Stimulated activated naive B cell treated with anti-CD40 and anti-IgM and Interleukin-4, amounts not matched to agents 10 μg/mL and 1 μg/mL and 100 μg/mL, for 72 hours (primary cell): Measurements from ENCODE around the gene ANXA3.

Source experiments
- ATAC-seq, 2 donors: fragments of 150-1000 bp; cut with Tn5 transposase; replicated peaks; 2 replicates each; pipeline ENCODE4 v1.10.0; 2021; ENCODE audit warnings: moderate library complexity in 1 of 2
- DNase-seq: peaks from one replicate; pipeline ENCODE4 v3.0.0; 2021
- H3K27ac Mint-ChIP-seq: one replicate; pipeline ENCODE4 v1.8.0; 2022; ENCODE audit warnings: mild to moderate bottlenecking, mixed read lengths
- H3K27me3 Mint-ChIP-seq, 2 donors: one replicate each; pipeline ENCODE4 v1.8.0; 2022; ENCODE audit warnings: mixed read lengths in 2 of 2
- H3K36me3 Mint-ChIP-seq, 2 donors: one replicate each; pipeline ENCODE4 v1.8.0; 2022; ENCODE audit warnings: mixed read lengths in 2 of 2, mild to moderate bottlenecking in 1 of 2
- H3K4me1 Mint-ChIP-seq, 2 donors: one replicate each; pipeline ENCODE4 v1.8.0; 2022; ENCODE audit warnings: mixed read lengths in 2 of 2, mild to moderate bottlenecking in 1 of 2
- H3K4me3 Mint-ChIP-seq, 2 donors: one replicate each; pipeline ENCODE4 v1.8.0; 2022; ENCODE audit warnings: mild to moderate bottlenecking in 2 of 2, mixed read lengths in 2 of 2, moderate library complexity in 1 of 2
- H3K9me3 Mint-ChIP-seq, 2 donors: one replicate each; pipeline ENCODE4 v1.8.0; 2022; ENCODE audit warnings: mixed read lengths in 2 of 2, mild to moderate bottlenecking in 1 of 2

ANXA3 gene

GRCh38 chr4:78601013-78601412, 49.4 kb downstream of the ANXA3 start:
- H3K4me3 Mint-ChIP-seq, result no peak overlapping the region
- no peaks in the 10 kb centered on the region for H3K9me3 Mint-ChIP-seq
- no peak for DNase-seq
- H3K27ac Mint-ChIP-seq, result no peak overlapping the region
- peaks cover 0 to 10% of the 10 kb centered on the region in 2 donors for H3K27me3 Mint-ChIP-seq
- no peaks in the 10 kb centered on the region for H3K36me3 Mint-ChIP-seq
- ATAC-seq, result peak in 1 of 2 donors; percentile 76
- H3K4me1 Mint-ChIP-seq, result peaks cover 2 to 5% of the 10 kb centered on the region in 2 donors

GRCh38 chr4:78602334-78602733, 50.8 kb downstream of the ANXA3 start:
- no peaks in the 10 kb centered on the region for H3K36me3 Mint-ChIP-seq
- no peak overlapping the region for H3K27ac Mint-ChIP-seq
- peaks cover 0 to 10% of the 10 kb centered on the region in 2 donors for H3K27me3 Mint-ChIP-seq
- DNase-seq, result no peak
- H3K4me1 Mint-ChIP-seq, result peaks cover 5% of the 10 kb centered on the region in 2 donors
- ATAC-seq, result no peak
- no peak overlapping the region for H3K4me3 Mint-ChIP-seq
- H3K9me3 Mint-ChIP-seq, result no peaks in the 10 kb centered on the region

- Mint-ChIP-seq H3K27me3 (peaks cover 0 to 10% of the 10 kb centered on the region in 2 donors), H3K4me3 (no peak overlapping the region), H3K27ac (no peak overlapping the region), H3K9me3 (no peaks in the 10 kb centered on the region), H3K4me1 (peaks cover 5% of the 10 kb centered on the region in 2 donors), H3K36me3 (no peaks in the 10 kb centered on the region)
- DNase-seq, result no peak
- no peak for ATAC-seq
Measured at GRCh38 chr4:78603384-78603783, 51.8 kb downstream of the ANXA3 start.

- peaks cover 5 to 8% of the 10 kb centered on the region in 2 donors for H3K4me1 Mint-ChIP-seq
- H3K4me3 Mint-ChIP-seq, result no peak overlapping the region
- no peaks in the 10 kb centered on the region for H3K36me3 Mint-ChIP-seq
- H3K27ac Mint-ChIP-seq, result no peak overlapping the region
- ATAC-seq (no peak), DNase-seq (no peak)
- H3K9me3 Mint-ChIP-seq, result no peaks in the 10 kb centered on the region
- peaks cover 0 to 7% of the 10 kb centered on the region in 2 donors for H3K27me3 Mint-ChIP-seq
Measured at GRCh38 chr4:78604988-78605387, 53.4 kb downstream of the ANXA3 start.

- DNase-seq (no peak), ATAC-seq (no peak)
- Mint-ChIP-seq H3K4me1 (peaks cover 10 to 13% of the 10 kb centered on the region in 2 donors), H3K9me3 (no peaks in the 10 kb centered on the region), H3K36me3 (no peaks in the 10 kb centered on the region), H3K27ac (no peak overlapping the region), H3K4me3 (no peak overlapping the region), H3K27me3 (peaks cover 0 to 5% of the 10 kb centered on the region in 2 donors)
Measured at GRCh38 chr4:78606035-78606434, 54.5 kb downstream of the ANXA3 start.

GRCh38 chr4:78606530-78607095, 55.0 kb downstream of the ANXA3 start:
- H3K27me3 Mint-ChIP-seq, result peaks cover 0 to 5% of the 10 kb centered on the region in 2 donors
- no peak overlapping the region for H3K4me3 Mint-ChIP-seq
- H3K9me3 Mint-ChIP-seq, result no peaks in the 10 kb centered on the region
- no peak for DNase-seq
- ATAC-seq, result peak in 1 of 2 donors; percentile 53
- H3K27ac Mint-ChIP-seq, result no peak overlapping the region
- no peaks in the 10 kb centered on the region for H3K36me3 Mint-ChIP-seq
- H3K4me1 Mint-ChIP-seq, result peaks cover 10 to 17% of the 10 kb centered on the region in 2 donors

- Mint-ChIP-seq H3K4me1 (peaks cover 27 to 32% of the 10 kb centered on the region in 2 donors), H3K36me3 (no peaks in the 10 kb centered on the region)
Measured at GRCh38 chr4:78608684-78609083, 57.1 kb downstream of the ANXA3 start.

GRCh38 chr4:78609580-78609979, 58.0 kb downstream of the ANXA3 start:
- H3K4me1 Mint-ChIP-seq, result peaks cover 35 to 41% of the 10 kb centered on the region in 2 donors
- no peaks in the 10 kb centered on the region for H3K36me3 Mint-ChIP-seq
- H3K9me3 Mint-ChIP-seq, result no peaks in the 10 kb centered on the region
- no peak overlapping the region for H3K27ac Mint-ChIP-seq
- ATAC-seq, result no peak
- no peaks in the 10 kb centered on the region for H3K27me3 Mint-ChIP-seq
- no peak for DNase-seq
- no peak overlapping the region for H3K4me3 Mint-ChIP-seq

More at GRCh38 chr4:78608684-78609083, 57.1 kb downstream of the ANXA3 start:
- no peaks in the 10 kb centered on the region for H3K9me3 Mint-ChIP-seq
- no peak overlapping the region for H3K27ac Mint-ChIP-seq
- no peak for ATAC-seq
- H3K4me3 Mint-ChIP-seq, result no peak overlapping the region
- H3K27me3 Mint-ChIP-seq, result no peaks in the 10 kb centered on the region
- no peak for DNase-seq

GRCh38 chr4:78610546-78611214, 59.1 kb downstream of the ANXA3 start:
- ATAC-seq (no peak), DNase-seq (no peak)
- Mint-ChIP-seq H3K4me1 (peaks cover 39 to 50% of the 10 kb centered on the region in 2 donors), H3K4me3 (peak overlapping the region in 1 of 2 donors; percentile 14), H3K27me3 (no peaks in the 10 kb centered on the region), H3K36me3 (no peaks in the 10 kb centered on the region), H3K27ac (peak overlapping the region; percentile 80), H3K9me3 (no peaks in the 10 kb centered on the region)

- no peaks in the 10 kb centered on the region for H3K9me3 Mint-ChIP-seq
- peaks cover 40 to 50% of the 10 kb centered on the region in 2 donors for H3K4me1 Mint-ChIP-seq
- H3K27me3 Mint-ChIP-seq, result no peaks in the 10 kb centered on the region
- H3K36me3 Mint-ChIP-seq, result no peaks in the 10 kb centered on the region
- ATAC-seq (no peak), DNase-seq (no peak)
- H3K4me3 Mint-ChIP-seq, result no peak overlapping the region
- peak overlapping the region; percentile 80 for H3K27ac Mint-ChIP-seq
Measured at GRCh38 chr4:78611215-78611558, 59.6 kb downstream of the ANXA3 start.

GRCh38 chr4:78612398-78613178, 61.0 kb downstream of the ANXA3 start:
- no peak for DNase-seq
- H3K4me3 Mint-ChIP-seq, result no peak overlapping the region
- H3K4me1 Mint-ChIP-seq, result peaks cover 40 to 56% of the 10 kb centered on the region in 2 donors
- no peaks in the 10 kb centered on the region for H3K36me3 Mint-ChIP-seq
- H3K27ac Mint-ChIP-seq, result no peak overlapping the region
- peak; percentile 50 to 56 for ATAC-seq
- H3K27me3 Mint-ChIP-seq, result no peaks in the 10 kb centered on the region
- no peaks in the 10 kb centered on the region for H3K9me3 Mint-ChIP-seq

- H3K36me3 Mint-ChIP-seq, result no peaks in the 10 kb centered on the region
- peak overlapping the region; percentile 37 to 38 for H3K4me3 Mint-ChIP-seq
- ATAC-seq (peak; percentile 83 to 84), DNase-seq (peak; percentile 58)
- peak overlapping the region; percentile 59 for H3K27ac Mint-ChIP-seq
- H3K27me3 Mint-ChIP-seq, result no peaks in the 10 kb centered on the region
- no peaks in the 10 kb centered on the region for H3K9me3 Mint-ChIP-seq
- peaks cover 38 to 62% of the 10 kb centered on the region in 2 donors for H3K4me1 Mint-ChIP-seq
Measured at GRCh38 chr4:78613522-78614321, 62.2 kb downstream of the ANXA3 start.

GRCh38 chr4:78616046-78616498, 64.5 kb downstream of the ANXA3 start:
- H3K36me3 Mint-ChIP-seq, result no peaks in the 10 kb centered on the region
- peaks cover 35 to 54% of the 10 kb centered on the region in 2 donors for H3K4me1 Mint-ChIP-seq
- H3K4me3 Mint-ChIP-seq, result no peak overlapping the region
- no peaks in the 10 kb centered on the region for H3K9me3 Mint-ChIP-seq
- H3K27me3 Mint-ChIP-seq, result no peaks in the 10 kb centered on the region
- ATAC-seq (no peak), DNase-seq (no peak)
- H3K27ac Mint-ChIP-seq, result no peak overlapping the region

GRCh38 chr4:78618436-78618835, 66.9 kb downstream of the ANXA3 start:
- H3K9me3 Mint-ChIP-seq, result no peaks in the 10 kb centered on the region
- no peak overlapping the region for H3K4me3 Mint-ChIP-seq
- peaks cover 20 to 45% of the 10 kb centered on the region in 2 donors for H3K4me1 Mint-ChIP-seq
- DNase-seq (no peak), ATAC-seq (no peak)
- H3K27ac Mint-ChIP-seq, result no peak overlapping the region
- H3K27me3 Mint-ChIP-seq, result no peaks in the 10 kb centered on the region
- H3K36me3 Mint-ChIP-seq, result no peaks in the 10 kb centered on the region
